Hematopoietic multipotent progenitor cell treated with erythropoietin and hydrocortisone succinate and interleukin-3 and kit ligand, for 17 days (in vitro differentiated cells): Measurements from ENCODE around the gene CABP4.
A peak's percentile ranks its signal among the peaks of the same experiment; 100 is the strongest.

Experiments used
- DNase-seq: peaks from one replicate; pipeline ENCODE4 v3.0.0-alpha.2; 2015; ENCODE audit warnings: low spot score

The CABP4 gene

DNA sequence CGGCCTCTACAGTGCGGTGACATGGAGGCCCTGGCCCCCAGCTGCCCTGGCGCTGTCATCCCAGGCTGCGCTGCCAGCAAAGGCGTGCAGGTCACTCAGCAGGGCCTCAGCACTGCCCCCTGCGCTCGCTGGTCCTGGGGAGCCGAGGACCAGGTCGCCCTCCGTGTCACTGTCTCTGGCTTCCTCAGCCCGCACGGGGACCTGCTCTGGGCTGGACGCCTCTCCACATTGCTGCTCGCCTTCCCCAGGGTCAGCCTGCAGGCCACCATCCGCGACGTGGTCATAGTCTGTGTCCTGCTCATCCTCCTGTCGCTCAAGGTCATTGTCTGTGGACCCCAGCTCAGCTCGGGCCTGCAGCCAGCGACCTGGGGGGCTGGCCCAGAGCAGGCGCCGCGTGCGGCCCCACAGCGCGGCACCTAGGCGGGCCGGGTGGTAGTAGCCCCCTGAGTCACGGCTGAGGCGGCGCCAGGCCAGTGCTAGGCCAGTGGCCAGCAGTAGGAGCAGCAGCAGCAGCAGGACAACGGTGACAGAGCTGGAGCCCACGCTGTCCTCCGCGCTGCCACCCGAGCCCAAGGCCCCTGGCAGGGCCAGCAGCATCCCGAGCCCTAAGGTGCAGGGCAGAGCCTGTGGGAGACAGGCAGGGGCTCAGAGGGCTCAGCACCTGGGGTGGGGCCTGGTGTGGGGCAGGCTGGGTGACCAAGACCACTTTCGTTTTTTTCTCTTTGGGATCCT, 19.3 kb upstream of the CABP4 start:
- DNase-seq, result no peak

DNA sequence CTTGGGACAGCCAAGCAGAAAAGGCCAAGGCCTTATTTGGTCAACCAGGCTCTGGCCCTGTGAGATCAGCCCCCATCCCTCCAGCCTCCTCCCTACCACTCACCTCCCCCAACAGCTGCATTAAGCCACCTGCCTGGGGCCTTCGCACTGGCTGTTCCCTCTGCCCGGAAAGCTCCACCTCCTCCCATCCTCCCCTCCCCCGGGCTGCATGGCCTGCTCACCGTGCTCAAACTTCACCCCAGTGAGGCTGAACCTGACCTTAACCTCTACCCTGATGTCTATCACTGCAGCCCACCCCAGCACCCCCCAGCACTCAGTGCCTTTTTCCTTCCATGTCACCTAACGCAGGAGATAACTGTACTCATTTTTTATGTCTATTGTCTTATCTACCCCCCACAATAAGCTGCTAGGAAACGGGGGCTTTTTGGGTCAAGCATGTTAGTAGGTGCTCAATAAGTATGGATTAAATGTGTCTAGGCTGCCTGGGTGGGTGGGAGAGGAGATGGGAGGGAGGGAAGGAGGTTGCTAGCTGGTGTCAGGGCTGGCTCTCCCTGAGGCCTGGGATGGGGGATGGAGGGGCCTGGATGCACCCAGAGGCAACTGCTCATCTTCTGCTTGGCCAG, 18.6 kb upstream of the CABP4 start:
- no peak for DNase-seq

DNA sequence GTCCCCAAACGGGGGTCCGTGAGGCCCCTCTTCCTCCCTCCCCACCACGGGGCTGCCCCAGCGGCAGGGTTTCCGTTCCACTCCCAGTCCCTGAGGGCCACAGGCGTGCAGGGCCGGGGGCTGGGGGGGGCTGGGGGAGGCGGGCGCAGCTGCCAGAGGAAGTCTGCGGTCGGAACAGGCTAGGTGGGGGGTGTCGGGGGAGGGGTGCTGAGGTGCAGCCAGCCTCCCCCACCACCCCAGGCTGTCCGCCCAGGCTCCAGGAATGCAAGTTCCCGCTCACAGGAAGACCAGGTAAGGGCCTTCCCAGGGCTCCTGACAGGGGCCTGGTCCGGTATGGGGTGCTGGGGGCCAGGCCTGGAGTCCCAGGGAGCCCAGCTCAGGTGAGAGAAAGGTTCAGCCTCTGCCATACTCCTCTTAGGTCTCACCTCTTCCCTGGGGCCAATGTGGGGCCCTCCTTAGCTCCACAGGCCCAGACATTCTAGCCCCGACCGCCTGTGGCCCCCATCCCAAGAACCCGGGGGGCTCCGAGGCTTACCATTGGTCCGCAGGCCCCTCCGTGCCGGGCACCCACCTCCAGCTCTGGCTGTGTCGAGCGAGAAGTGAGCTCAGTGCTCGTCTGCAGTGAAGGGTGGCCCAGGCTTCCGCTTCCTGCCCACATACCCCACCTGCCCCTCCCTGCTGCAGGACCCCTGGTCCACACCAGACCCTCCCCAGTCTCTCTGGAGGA, 17.9 kb upstream of the CABP4 start, which contains the start of gene PTPRCAP:
Gene PTPRCAP, minus strand, starts transcription at position 601 of the 727 bp plus-strand sequence. Its CDS starts 63 bp downstream, at position 538.
- no peak for DNase-seq

DNA sequence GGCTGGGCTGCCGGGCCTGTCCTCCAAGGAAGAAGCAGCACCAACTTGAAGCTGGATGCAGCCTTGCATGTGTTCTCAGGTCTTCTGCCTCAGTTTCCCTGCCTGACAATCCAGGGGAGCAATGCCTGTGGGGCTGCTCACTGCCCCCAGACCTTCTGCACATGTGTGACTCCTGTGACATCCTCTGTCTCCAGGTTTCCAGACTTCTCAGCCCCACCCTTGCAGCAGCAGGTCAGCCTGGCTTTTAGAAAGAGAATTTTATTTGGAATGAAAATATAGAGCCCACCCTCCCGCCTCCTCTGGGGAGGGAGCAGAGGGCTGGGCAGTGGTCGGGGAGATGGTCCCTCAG, 17.4 kb upstream of the CABP4 start:
- DNase-seq, result no peak

DNA sequence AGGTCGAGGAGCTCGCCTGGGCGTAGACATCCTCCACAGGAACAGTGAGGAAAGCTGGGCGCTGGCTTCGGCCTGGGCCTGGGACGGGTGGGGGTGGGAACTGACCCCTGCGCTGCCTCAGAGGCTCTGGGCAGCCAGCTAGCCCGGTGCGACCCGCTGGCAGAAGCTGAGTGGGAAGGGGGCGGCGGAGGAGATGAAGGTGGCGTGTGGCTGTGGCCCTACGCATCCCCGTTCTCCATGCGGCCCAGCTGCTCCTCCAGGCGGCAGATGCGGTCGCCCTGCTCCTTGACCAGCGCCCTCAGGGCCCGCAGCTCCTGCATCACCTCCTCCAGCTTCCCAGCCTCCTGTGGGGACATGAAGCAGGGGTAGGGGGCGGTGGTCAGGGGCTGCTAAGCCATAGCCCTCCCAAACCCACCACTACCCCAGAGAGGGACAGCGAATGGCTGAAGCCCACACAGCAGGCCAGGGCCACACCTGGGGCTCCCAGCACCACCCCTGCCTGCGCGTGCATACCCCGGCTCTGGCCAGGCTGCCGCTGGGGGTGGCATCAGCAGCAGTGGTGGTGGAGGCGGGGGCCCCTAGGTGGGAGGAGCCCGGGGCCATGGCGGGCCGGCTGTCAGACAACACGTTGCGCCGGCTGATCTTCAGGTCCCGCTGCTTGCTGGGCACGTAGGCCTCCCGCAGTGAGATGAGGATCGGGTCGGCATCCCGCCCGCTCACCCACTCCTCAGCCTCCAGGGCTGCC, 16.8 kb upstream of the CABP4 start:
- no peak for DNase-seq

DNA sequence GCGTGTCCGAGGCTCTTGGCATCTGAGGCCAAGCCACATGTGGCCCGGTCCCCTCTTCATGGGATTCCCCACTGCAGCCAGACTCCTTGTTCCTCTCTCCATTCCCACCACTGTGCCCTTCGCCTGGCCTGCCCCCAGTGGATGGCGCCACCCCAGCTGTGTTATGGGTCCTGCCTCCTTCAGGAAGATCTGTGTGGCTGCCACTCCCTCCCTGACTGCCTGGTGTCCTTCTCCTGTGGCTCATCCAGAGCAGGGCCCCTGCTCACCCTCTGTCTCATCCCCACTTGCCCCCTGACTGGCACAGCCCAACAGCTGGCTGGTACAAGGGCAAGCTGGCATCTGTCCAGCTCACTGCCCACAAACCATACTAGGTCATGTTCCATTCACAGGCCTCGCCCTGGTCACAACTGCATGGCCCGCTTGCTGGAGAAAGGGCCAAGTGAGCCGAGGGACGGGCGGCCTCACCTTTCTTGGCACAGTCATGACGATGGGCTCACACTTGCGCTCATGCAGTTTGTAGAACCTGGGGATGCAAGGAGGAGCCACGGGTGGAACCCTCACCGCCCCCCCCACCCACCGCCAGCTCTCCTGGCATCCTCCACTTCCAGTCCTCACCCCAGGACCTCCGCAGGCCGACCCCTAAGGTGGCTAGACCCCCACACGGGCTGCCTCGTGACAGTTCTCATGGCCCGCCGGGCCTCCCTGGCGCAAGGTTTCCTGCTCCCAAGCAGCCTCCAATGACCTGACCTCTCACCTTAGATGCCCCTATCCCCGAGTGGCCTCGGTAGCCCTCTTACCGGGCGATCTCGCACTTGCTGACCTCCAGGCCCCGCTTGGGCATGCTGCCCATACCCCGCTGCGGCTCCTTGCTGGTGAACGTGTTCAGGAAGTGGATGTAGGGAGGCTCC, 15.6 kb upstream of the CABP4 start:
- DNase-seq, result peak; percentile 22

DNA sequence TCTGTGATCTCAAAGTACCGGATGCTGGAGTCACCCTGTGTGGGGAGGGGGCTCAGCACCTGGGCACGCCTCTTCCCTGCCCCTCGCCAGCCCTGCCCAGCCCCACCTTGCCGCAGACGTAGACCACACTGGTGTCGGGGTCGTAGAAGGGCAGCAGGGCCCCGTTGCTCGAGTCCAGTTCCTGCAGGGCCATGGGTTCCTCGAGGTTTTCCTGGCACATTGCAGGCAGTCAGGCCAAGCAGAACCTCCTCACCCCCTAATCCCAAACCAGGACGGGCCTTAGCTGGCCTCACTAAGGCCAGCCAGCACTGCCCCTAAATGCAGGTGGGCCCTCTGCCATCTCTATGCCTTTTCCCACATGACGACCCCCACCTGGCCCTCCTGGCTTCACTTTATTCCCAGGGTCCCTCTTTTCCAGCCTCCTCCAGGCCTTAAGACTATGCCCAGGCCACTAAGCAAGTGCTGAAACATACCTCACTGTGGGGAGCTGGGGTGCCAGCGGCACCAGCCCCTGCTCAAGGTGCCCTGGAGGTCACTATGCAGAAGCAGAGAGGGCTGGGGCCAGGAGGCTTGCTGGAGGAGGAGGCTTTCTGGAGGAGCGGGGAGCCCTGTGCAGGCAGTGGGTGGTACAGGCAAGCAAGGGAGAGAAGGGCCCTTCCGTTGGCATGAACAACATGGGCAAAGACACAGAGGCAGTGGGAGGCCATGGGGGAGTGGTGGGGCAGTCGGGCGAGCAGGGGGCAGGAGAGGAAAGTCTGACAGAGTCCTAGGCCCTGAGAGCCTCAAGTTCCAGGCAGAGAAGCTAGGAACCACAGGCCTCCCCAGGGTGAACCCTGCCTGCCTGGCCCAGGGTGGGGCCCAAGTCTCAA, 14.7 kb upstream of the CABP4 start:
- DNase-seq, result no peak

DNA sequence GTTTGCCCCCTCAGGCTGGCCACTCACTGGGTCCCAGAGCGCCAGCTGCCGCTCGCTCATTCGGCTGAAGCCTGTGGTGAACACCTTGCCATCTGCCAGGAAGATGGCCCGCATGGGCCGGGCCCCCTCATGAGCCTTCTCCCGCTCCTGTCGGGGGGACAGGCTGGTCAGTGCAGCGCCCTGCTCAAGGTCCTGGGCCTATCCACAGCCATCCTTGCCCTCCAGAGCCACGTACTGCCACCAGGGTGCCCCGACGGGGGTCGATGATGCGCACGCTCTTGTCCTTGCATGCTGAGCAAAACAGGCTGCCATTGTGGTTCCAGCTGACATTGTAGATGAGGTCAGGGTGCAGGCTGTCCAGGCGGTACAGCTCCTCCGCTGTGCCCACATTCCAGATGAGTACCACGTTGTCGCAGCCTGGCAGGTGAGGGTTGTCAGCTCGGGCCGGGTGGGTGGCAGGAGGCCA, 14.0 kb upstream of the CABP4 start:
- DNase-seq, result no peak

DNA sequence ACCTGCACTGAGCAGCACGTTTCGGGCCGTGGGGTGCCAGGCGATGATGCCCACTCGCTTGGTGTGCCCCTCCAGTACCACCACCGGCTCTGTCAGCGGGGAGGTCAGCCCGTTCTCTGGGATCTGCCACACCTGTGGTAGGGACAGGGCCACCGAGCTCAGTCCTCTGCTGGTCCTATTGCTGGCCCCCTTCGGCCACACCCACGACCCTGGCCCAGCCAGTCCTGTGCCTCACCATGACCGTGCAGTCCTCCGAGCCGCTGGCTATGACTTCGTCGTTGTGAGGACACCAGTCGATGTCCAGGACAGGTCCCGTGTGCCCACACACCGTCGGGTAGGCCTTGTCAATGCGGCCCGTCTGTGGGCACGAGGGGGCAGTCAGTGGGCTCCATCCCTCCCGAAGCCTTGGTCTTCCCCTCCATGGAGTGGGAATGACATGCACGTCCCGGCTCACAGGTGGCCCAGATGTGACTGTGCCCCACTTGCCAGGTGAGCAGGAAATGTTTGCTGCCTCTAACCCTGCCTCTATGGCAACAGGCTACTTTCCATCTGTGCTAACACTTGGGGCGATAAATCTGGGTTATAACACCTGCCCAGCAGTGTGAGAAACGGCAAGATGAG, 13.3 kb upstream of the CABP4 start:
- no peak for DNase-seq

DNA sequence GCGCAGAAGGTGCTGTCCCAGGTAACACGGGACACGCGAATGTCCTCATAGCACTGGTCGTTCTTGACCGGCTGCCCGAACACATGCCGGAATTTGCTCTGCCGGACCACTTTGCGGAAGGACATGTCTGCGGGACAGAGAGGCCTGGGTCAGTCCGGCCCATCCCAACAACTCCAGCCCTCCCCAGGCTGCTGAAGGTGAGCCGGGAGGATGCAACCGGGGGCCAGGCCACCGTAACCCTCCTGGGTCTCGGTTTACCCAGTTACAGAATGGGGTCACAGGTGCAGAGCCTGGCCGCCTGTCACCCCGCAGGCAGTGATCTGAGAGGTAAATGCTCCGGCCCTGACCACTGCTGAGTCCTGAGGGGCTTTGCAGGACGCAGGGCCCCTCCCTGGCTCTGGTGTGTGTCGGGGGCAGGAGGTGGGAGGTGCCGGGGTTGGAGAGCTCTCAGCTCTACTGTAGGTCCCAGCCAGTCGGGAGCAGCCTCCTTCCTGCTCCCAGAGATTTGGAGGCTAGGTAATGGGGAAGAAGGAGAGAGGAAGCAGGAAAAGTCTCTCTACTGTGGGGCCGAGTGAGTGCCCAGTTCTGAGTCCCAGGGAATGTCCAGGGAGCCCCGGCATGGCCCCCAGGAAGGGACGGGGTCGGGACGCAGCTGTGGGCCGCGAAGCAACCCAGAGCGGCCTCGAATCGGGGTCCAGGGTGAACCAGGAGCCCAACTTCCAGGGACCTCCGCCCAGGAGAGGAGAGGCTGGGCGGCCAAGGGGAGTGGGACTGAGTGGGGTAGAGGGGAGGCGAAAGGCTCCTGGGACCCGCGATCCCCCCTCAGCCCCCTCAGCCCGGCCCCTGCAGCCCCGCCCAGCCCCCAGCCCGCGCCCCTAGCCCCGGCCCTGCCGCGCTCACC, 12.4 kb upstream of the CABP4 start:
- no peak for DNase-seq

DNA sequence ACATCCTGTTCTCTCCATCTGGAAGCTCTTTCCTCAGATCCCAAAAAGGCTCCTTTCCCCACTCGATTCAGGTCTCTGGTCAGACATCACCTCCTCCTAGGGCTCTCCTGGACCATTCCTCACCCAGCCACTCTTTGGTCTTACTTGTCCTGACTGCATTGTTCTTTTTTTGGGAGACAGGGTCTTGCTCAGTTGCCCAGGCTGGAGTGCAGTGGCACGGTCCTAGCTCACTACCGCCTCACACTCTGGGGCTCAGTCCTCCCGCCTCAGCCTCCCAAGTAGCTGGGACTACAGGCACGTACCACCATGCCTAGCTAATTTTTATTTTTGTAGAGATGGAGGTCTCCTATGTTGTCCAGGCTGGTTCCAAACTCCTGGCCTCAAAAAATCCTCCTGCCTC, 9.6 kb upstream of the CABP4 start:
- no peak for DNase-seq

DNA sequence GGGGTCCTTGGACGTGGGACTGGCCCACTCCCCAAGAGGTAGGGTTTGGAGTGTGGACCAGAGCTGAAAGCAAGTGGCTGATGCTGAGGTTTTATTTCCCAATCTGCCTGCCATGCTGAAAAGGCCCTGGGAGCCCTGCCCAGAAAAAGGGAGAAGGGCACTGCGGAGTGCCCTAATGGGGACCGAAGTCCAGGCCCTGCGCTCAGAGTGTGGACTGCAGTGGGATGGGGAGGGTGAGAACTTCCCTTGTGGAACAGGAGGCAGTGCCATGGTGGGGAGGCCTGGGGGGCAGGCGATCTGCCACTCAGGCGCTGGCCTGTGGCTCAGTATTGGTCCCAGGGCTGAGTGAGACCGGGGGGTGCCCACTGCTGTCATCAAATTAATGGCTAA, 6.9 kb upstream of the CABP4 start:
- no peak for DNase-seq

DNA sequence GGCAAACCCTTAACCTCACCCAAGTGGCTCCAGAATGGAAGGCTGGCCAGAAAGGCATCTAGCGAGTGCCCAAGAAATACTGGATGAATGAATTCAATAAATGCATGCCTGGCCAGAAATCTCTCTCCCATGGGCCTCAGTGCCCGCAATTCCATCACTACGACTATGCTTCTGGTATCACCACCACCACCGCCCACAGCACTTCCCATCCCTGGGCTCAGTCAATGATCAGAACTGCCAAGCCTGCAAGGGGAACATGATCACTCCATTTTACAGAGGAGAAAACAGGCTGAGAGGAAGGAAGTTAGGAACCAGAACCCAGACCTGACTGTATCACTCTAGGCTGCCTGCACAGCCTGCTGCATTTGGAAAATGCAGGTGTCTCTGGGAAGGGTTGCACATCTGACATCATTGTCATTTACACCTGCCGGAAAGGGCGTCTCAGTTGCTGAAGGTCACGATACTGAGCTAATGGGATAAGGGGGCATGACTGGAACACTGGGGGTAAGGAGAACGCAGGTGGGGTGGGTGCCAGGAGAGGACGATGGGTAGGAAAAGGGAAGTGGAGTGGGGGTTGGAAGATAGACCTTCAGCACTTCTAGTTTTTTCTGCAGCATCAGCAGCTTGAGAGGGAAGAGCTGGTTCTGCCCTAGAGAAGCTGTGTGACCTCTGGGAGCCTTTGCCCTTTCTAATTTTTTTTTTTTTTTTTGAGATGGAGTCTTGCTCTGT, 5.9 kb upstream of the CABP4 start:
- no peak for DNase-seq

DNA sequence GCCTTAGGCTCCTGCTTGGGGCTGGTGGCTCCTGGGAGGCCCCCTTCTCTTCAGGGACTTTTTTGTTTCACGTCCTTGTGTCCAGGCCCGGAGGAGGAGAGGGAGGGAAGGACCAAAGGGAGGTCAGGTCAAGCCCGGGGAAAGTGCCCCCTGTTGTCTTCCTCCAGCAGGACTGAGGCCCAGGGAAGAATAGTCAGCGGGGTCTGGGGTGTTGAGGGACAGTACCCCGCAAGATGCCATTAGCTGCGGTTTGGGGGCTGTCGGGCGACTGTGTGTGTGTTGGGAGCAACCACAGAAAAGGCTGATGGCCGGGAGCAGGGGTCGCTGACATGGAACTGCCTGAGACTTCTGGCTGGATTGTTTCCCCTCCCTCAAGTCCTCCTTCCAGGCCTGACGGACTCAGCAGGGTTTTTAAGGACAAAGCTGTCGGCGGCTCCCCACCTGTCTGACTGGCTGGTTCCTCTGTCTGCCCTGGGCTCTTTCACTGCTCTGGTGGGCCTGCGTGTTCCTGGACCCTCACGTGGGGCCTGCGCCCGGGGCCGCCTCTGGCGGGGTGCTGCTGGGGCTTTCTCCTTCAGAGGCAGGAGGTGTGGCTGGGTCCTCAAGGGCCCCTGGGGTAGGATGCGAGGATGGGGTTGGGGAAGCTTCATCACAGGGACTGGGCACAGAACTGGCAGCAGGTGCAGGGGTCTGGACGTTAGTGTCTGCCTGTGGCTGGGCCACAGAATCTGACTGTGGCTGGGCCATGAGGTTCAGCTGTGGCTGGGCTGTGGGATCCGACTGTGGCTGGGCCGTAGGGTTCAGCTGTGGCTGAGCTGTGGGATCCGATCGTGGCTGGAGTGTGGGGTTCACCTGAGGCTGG, 4.1 kb upstream of the CABP4 start:
- DNase-seq, result no peak

DNA sequence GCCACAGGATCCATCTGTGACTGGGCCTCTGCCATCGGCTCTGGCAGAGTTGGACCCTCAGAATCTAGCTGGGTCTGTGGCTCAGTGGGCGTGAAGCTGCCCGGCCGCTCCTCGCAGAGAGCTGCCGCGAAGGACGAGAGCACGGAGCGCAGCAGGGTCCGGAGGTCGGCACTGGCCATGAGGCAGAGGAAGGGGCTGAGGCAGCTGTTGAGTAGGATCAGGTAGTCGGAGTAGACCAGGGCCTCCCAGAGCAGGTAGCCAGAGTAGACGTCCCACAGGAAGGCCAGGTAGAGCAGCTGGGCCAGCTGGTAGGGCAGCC, 3.5 kb upstream of the CABP4 start:
- no peak for DNase-seq

DNA sequence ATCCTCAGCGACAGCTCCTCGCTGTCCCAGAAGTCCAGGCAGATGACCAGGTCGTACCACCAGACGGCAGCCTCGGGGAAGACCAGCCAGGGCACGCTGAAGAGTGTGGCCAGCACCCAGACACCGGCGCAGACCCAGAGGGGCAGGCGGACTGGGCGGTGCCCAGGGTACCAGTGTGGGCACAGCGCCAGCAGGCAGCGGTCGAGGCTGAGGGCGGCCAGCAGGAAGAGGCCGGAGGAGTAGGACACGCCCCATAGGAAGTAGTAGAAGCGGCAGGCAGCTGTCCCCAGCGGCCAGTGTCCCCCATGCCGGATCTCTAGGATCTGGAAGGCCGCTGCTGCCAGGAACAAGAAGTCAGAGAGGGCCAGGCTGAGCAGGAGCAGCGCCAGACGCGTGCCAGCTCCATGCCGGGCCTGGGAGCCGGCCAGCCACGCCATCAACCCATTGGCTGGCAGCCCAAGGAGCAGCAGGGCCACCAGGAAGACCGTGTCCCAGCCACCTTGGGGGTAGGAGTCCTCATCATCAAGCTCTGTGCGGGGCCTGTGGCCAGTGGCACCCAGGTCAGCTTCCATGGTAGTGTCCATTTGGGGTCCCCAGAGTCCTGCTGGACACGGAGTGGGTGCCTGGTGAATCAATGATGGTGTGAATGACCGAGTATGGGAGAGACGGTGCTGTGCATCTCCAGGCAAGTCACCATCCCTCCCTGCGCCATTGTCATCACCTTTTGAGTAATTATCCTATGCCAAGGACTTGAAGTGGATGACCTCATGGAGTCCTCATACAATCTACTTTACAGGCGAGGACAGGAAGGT, 2.8 kb upstream of the CABP4 start, which contains the start of gene GPR152:
Gene GPR152, minus strand, starts transcription at position 589 of the 812 bp plus-strand sequence. Its CDS starts 5 bp downstream, at position 584.
- DNase-seq, result no peak
